NCI-H748 (cell line): ENCODE measurements around the gene KLHDC8A.
"Not testable (repeated sequence)": the region's sequence is repeated elsewhere in the genome, so short reads cannot be mapped to it uniquely, and the experiment has no call there.

Experiments
- DNase-seq: peaks from one replicate; lab custom pipeline; 2025; ENCODE audit not compliant: unreplicated experiment; lab: John Stamatoyannopoulos, UW

KLHDC8A gene

GRCh38 chr1:205356440-205357139, at the start of gene KLHDC8A:
Gene KLHDC8A, minus strand, starts transcription at chr1:205356922. Its CDS starts 13,318 bp downstream, at chr1:205343604.
- peak; percentile 34 for DNase-seq

- DNase-seq = not testable (repeated sequence)
These were observed 49.5 kb upstream of the KLHDC8A start for GRCh38 chr1:205406252-205406651.

- not testable (repeated sequence) for DNase-seq
These were observed 47.8 kb upstream of the KLHDC8A start for GRCh38 chr1:205404484-205404883.

- DNase-seq = no peak
These were observed 41.9 kb upstream of the KLHDC8A start for GRCh38 chr1:205398586-205398985.

- peak; percentile 65 for DNase-seq
These were observed 40.4 kb upstream of the KLHDC8A start for GRCh38 chr1:205396967-205397616.

- no peak for DNase-seq
These were observed 38.9 kb upstream of the KLHDC8A start for GRCh38 chr1:205395616-205396015.

- no peak for DNase-seq
These were observed 35.9 kb upstream of the KLHDC8A start for GRCh38 chr1:205392650-205393049.

GRCh38 chr1:205391386-205391785, 34.7 kb upstream of the KLHDC8A start:
- DNase-seq = no peak

- no peak for DNase-seq
These were observed 31.1 kb upstream of the KLHDC8A start for GRCh38 chr1:205387845-205388244.

GRCh38 chr1:205382990-205383389, 26.3 kb upstream of the KLHDC8A start:
- not testable (repeated sequence) for DNase-seq

GRCh38 chr1:205382561-205382960, 25.8 kb upstream of the KLHDC8A start:
- no peak for DNase-seq

GRCh38 chr1:205381305-205381704, 24.6 kb upstream of the KLHDC8A start:
- no peak for DNase-seq

- no peak for DNase-seq
These were observed 24.2 kb upstream of the KLHDC8A start for GRCh38 chr1:205380882-205381281.

- no peak for DNase-seq
These were observed 22.3 kb upstream of the KLHDC8A start for GRCh38 chr1:205379056-205379455.

- no peak for DNase-seq
These were observed 20.6 kb upstream of the KLHDC8A start for GRCh38 chr1:205377355-205377754.

- DNase-seq = no peak
These were observed 20.0 kb upstream of the KLHDC8A start for GRCh38 chr1:205376739-205377138.

GRCh38 chr1:205375835-205376545, 19.3 kb upstream of the KLHDC8A start:
- peak; percentile 51 for DNase-seq

GRCh38 chr1:205374210-205375078, 17.7 kb upstream of the KLHDC8A start:
- DNase-seq = no peak

- no peak for DNase-seq
These were observed 17.1 kb upstream of the KLHDC8A start for GRCh38 chr1:205373798-205374175.

- DNase-seq = peak; percentile 13
These were observed 16.5 kb upstream of the KLHDC8A start for GRCh38 chr1:205373022-205373797.
